Osteocyte (in vitro differentiated cells): Measurements from ENCODE around the gene ZNF277. TPM values are rescaled to one million over a fixed set of nuclear protein-coding genes. Genes with fewer than 3 reads are reported as not detected.

Source experiments
- DNase-seq: peaks from one replicate; pipeline ENCODE4 v3.0.0; 2021; ENCODE audit warnings: mixed read lengths; ENCODE audit not compliant: unreplicated experiment; ENCODE audit errors: extremely low spot score
- H3K27ac Mint-ChIP-seq: one replicate; pipeline ENCODE4 v1.8.0; 2021; ENCODE audit warnings: mild to moderate bottlenecking, mixed read lengths; ENCODE audit not compliant: unreplicated experiment
- H3K27me3 Mint-ChIP-seq: one replicate; pipeline ENCODE4 v1.8.0; 2021; ENCODE audit warnings: mixed read lengths; ENCODE audit not compliant: unreplicated experiment
- H3K36me3 Mint-ChIP-seq: one replicate; pipeline ENCODE4 v1.8.0; 2021; ENCODE audit warnings: mixed read lengths; ENCODE audit not compliant: unreplicated experiment
- H3K4me1 Mint-ChIP-seq: one replicate; pipeline ENCODE4 v1.8.0; 2021; ENCODE audit warnings: mixed read lengths; ENCODE audit not compliant: unreplicated experiment
- H3K4me3 Mint-ChIP-seq: one replicate; pipeline ENCODE4 v1.8.0; 2021; ENCODE audit warnings: mild to moderate bottlenecking, moderate library complexity, mixed read lengths; ENCODE audit not compliant: unreplicated experiment
- H3K9me3 Mint-ChIP-seq: one replicate; pipeline ENCODE4 v1.8.0; 2021; ENCODE audit warnings: mixed read lengths; ENCODE audit not compliant: unreplicated experiment
- total RNA-seq: library from RNA; stranded (reverse); gene quantifications from 2 replicates; pipeline ENCODE4 v1.2.1, GENCODE V29; 2021
- TF ChIP-seq, protein P1 (sequence below): fragments of 200-600 bp; sonication (generic); IDR thresholded peaks from 2 replicates; pipeline ENCODE4 v1.5.0; 2021; ENCODE audit warnings: antibody characterized with exemption, mild to moderate bottlenecking, moderate library complexity

The ZNF277 gene
- total RNA-seq, 1 donor from 2014 or later, result 28.1 TPM

DNA sequence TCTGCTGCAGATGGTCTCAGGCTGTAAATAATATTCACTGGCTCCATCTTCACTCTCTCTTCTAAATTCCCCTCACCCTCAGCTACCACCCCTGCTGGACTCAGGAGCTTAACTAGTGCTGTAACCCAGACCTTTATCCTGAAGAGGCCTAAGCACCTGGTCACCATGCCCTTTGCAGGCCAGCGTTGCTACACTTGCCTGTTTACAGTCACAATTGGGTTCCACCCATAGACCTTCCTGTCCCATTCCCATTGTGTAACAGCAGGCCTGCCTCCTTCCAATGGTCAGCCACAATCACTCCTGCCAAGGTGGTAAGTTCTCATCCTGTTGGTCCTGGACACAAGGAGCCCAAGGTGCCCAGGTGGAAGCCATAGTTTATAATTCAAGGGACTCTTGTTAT, 157.9 kb downstream of the ZNF277 start:
- H3K4me3 Mint-ChIP-seq, result no peak overlapping the region
- no peak for DNase-seq
- TF ChIP-seq, protein P1, sequence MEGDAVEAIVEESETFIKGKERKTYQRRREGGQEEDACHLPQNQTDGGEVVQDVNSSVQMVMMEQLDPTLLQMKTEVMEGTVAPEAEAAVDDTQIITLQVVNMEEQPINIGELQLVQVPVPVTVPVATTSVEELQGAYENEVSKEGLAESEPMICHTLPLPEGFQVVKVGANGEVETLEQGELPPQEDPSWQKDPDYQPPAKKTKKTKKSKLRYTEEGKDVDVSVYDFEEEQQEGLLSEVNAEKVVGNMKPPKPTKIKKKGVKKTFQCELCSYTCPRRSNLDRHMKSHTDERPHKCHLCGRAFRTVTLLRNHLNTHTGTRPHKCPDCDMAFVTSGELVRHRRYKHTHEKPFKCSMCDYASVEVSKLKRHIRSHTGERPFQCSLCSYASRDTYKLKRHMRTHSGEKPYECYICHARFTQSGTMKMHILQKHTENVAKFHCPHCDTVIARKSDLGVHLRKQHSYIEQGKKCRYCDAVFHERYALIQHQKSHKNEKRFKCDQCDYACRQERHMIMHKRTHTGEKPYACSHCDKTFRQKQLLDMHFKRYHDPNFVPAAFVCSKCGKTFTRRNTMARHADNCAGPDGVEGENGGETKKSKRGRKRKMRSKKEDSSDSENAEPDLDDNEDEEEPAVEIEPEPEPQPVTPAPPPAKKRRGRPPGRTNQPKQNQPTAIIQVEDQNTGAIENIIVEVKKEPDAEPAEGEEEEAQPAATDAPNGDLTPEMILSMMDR, result no peak
- H3K4me1 Mint-ChIP-seq, result peaks cover 25% of the 10 kb centered on the region
- peaks cover 8% of the 10 kb centered on the region for H3K9me3 Mint-ChIP-seq
- H3K27me3 Mint-ChIP-seq, result no peaks in the 10 kb centered on the region
- H3K27ac Mint-ChIP-seq, result no peak overlapping the region
- H3K36me3 Mint-ChIP-seq, result peaks cover 3% of the 10 kb centered on the region

DNA sequence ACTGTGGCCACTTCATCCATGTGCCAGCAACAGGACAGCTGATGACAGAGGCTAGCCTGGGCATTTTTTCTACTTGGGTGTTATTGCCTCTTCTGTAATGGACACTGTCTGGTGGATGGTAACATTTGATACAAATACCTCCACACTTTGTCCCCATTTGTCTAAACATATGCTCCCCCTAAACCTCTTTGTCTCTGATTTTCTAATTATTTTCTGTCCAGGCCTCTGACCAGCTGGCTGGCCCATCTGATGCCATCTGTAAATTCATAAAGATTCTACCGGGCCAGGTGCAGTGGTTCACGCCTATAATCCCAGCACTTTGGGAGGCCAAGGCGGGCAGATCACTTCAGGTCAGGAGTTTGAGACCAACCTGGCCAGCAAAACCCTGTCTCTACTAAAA, 159.1 kb downstream of the ZNF277 start:
- H3K27me3 Mint-ChIP-seq, result no peaks in the 10 kb centered on the region
- H3K4me3 Mint-ChIP-seq, result no peak overlapping the region
- no peaks in the 10 kb centered on the region for H3K9me3 Mint-ChIP-seq
- TF ChIP-seq, protein P1, result no peak
- no peaks in the 10 kb centered on the region for H3K36me3 Mint-ChIP-seq
- DNase-seq, result no peak
- H3K27ac Mint-ChIP-seq, result no peak overlapping the region
- H3K4me1 Mint-ChIP-seq, result peaks cover 23% of the 10 kb centered on the region

DNA sequence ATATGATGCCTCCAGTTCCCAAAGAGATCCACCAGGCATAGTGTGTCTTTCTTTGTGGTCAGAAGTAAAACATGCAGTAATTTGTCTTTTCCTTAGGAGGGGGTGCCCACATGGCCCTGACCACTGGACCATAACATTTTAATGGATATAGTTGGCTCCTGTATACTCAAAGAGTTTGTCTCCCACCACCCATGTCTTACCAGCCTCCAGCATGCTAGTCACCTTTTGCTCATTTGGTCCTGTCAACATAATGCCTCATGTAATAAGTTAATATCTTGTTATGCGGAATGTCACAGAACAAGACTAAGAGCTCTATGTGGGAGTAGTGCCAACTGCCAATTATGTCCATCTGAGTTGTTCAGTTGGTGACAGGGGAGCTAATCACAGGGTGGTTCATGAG, 160.4 kb downstream of the ZNF277 start:
- no peak overlapping the region for H3K4me3 Mint-ChIP-seq
- peaks cover 20% of the 10 kb centered on the region for H3K4me1 Mint-ChIP-seq
- H3K27me3 Mint-ChIP-seq, result no peaks in the 10 kb centered on the region
- no peak for DNase-seq
- H3K36me3 Mint-ChIP-seq, result no peaks in the 10 kb centered on the region
- TF ChIP-seq, protein P1, result no peak
- no peak overlapping the region for H3K27ac Mint-ChIP-seq
- no peaks in the 10 kb centered on the region for H3K9me3 Mint-ChIP-seq

DNA sequence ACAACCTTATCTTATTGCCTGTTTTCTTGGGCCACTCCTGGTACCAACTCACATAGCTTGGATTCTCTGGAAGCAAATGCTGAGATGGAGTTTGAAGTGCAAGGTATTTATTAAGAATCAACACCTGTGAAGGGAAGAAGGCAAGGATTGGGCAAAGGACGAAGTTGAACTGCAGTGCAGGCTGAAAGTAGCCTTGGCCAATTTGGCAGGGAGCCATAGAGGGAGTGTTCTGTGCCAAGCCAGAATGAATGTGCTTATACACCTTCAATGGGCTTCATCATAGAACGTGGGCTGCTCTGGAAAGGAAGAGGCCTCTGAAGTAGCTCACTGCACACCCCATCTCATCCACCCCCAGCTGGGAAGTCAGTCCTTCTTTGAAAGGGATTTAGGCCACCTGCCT, 163.9 kb downstream of the ZNF277 start:
- no peaks in the 10 kb centered on the region for H3K27me3 Mint-ChIP-seq
- H3K9me3 Mint-ChIP-seq, result no peaks in the 10 kb centered on the region
- no peak overlapping the region for H3K27ac Mint-ChIP-seq
- H3K4me1 Mint-ChIP-seq, result peaks cover 9% of the 10 kb centered on the region
- DNase-seq, result no peak
- H3K4me3 Mint-ChIP-seq, result no peak overlapping the region
- TF ChIP-seq, protein P1, result no peak
- no peaks in the 10 kb centered on the region for H3K36me3 Mint-ChIP-seq

DNA sequence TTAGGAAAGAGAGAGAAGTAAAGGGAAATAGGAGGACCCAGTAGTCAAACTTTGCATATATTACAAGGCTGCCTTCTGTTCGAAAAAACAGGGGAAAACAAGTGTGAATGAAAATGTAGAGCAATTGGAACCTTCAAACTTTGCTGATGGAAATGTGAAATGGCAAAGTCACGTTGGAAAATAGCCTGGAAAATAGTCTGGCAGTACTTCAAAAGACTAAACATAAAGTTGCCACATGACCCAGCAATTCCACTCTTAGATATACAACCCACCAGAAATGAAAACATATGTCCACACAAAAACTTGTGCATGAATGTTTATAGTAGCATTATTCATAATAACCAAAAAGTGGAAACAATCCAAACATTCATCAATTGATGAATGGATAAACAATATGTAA, 165.2 kb downstream of the ZNF277 start:
- Mint-ChIP-seq H3K9me3 (no peaks in the 10 kb centered on the region), H3K4me3 (no peak overlapping the region), H3K36me3 (no peaks in the 10 kb centered on the region), H3K4me1 (peaks cover 9% of the 10 kb centered on the region), H3K27ac (peak overlapping the region; percentile 15), H3K27me3 (no peaks in the 10 kb centered on the region)
- DNase-seq, result no peak
- TF ChIP-seq, protein P1, result no peak
